GM10847 (cell line): Measurements from ENCODE around the gene HBS1L.

Experiments used
- POLR2A ChIP-seq: IDR thresholded peaks from 2 replicates; pipeline ENCODE4 v1.6.1; 2011; ENCODE audit not compliant: insufficient read length; ENCODE audit errors: extremely low read depth

HBS1L gene

DNA sequence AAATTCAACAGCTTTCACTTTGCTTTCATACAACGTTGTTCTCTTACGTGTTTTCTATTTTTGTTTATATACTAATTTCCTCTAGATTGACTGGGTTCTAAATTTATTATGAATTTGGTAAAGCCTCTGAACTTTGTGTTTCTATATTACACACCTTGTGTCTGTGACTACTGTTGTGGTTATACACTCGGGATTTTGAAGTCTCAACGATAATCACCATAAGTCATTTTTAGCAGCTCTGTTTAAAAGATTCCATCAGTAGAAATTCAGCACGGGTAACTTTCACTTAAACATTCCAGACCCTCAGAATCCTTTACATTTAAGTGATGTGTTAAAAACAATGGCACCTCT is 31.8 kb upstream of the HBS1L start:
- TF ChIP-seq POLR2A, result no peak

DNA sequence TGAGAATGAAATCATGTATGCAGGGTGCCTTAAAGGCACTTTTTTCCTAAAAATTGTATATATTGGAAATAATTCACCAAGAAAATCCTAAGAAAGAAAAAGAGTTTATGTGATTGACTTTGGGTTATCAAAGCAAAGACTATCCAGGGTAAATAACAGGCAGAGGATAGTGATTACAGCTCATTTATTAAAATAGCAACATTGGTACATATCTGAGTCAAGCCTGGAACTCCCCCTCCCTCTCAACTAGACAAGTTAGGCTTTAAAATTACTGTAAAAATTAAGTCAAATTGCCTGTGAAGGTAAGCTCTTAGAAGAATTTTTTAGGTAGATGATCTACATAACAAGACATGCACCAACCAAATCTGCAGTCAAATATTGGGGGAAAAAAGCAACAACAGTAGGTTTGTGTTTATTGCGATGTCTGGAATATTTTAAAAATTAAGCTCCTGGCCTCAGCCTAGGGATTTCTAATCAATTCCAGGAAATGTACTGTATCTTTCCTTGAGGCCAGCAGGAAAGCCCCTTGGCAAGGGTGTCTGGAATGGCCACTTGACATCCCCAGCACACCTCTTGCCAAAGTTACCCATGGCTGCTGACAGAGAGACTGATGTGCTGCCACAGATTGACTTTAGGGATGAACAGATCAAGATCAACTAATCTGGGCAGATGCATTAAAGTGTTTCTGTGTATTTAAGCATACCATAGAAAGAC is 31.2 kb upstream of the HBS1L start:
- no peak for TF ChIP-seq POLR2A

DNA sequence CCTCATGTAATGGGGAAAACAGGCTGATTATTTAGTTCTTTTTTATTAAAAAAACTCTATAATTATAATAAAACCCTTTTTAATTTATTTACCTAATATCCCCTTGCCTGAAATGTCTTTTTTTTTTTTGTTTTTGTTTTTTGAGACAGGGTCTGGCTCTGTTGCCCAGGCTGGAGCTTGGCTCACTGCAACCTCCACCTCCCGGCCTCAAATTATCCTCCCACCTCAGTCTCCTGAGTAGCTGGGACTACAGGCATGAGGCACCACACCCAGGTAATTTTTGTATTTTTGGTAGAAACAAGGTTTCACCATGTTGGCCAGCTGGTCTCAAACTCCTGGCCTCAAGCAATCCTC is 30.3 kb upstream of the HBS1L start:
- TF ChIP-seq POLR2A, result no peak

DNA sequence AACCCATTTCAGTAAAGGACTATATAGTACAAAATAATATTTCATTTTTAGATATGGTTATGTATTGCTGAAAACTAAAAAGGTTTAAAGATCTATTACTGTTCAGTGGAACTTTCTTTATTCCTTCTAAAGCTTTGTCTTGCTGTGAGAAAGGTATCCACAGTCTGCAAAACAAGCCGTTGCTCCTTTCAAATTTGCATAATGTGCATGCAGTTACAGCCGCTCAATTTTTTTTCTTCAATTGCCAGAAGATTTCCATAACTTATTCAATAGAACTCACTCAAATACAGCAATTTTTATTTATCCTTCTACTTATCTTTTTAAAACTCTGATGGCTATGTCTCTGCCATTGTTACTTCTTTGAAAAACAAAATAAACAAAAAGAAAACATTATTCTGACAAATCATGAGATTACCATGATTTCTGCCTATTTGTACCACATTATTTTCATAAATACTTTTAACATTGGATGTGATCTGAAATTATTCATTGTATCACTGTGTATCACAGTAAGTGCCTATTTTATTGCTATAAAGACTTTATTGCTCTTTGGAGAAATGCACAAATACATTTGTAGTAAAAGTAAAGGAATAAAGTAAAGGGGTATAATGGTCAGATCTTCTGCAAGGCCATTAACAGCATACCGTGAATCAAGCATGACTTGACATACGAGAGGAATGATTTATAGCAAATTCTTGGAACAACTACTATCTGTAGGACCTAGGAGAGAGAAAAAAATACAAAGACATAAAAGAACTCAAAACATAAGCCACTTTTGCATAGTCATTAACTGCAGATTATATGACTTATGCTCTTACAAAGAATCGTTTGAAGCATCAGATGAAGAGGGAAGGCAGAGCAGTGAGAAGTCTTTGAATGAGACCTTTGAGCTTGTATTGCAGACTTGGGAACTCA is 29.6 kb upstream of the HBS1L start:
- TF ChIP-seq POLR2A, result no peak

DNA sequence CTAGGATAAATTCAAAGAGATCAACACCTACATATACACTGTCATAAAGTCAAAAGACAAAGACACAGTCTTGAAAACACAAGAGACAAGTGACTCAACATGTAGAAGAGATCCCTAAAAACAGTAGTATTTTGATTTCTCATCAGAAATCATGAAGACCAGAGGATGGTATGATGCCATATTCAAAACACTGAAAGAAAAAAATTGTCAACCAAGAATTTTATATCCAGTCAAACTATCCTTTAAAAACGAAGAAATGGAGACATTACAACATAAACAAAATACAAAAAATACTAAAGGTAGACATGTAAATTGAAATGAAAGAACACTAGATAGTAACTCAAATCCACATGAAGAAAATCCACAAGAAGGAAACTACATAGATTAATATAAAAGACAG is 27.3 kb upstream of the HBS1L start:
- TF ChIP-seq POLR2A, result no peak

DNA sequence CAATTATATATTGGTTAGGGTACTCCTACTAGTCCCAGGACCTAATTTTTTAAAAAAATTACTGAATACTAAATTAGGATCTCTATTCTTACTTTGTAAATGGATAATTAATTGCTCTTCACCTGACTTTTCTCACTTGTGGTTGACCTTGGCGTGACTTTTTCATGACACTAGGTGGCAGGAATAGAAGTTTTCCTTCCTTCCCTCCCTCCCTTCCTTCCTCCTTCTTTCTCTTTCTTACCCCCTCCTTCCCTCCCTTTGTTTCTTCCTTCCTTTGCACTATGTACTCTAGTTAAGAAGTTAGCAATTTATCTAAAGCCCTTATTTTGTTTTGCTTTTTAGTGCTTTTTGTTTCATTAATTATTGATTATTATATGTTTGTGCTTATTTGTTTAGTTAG is 20.4 kb upstream of the HBS1L start:
- TF ChIP-seq POLR2A, result no peak

DNA sequence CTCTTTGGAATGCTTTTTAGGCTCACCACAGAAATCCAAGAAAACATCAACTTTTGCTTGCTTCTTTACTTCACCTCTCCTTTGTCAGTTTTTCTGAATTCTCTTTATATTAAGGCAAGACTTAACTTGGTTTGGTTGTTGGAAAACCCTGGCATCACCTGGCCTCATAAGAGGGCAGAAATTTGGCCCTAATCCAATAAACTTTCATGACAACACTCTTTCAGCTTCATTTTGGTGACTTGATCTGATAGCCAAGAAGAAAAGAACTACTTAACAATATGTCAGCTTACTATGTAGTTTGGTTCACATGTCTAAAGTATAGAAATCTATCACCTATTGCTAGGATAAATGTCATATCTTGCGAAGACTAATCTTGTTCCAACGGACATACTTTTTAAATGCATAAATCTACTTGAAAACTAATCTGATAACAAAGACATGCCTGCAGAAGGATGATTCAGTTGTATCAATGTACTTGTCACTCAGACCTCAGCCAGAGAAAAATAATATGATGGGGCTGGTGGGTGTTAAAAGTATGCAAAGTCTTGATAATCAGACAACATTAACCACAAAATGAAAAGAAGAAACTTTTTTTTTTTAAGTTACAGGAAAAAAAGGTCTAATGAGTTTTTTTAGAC is 19.3 kb upstream of the HBS1L start:
- TF ChIP-seq POLR2A, result no peak

DNA sequence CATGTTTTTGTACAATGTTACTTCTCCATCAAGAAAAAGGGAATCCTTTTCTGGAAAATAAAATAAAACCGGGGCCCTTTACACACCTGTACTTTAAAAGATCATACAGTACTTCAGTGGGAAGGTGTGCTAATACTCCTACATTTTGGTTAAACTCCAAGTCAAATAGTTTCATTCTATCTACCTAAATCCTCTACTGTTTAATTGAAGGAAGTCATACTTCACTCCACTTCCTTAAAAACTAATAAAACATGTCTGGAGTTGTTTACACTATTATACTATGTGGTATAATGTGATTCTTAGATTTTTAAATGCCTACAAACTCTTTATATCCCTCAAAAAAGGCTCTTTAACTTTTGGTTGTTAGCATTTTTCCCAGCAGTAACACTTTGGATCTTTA is 18.6 kb upstream of the HBS1L start:
- no peak for TF ChIP-seq POLR2A

DNA sequence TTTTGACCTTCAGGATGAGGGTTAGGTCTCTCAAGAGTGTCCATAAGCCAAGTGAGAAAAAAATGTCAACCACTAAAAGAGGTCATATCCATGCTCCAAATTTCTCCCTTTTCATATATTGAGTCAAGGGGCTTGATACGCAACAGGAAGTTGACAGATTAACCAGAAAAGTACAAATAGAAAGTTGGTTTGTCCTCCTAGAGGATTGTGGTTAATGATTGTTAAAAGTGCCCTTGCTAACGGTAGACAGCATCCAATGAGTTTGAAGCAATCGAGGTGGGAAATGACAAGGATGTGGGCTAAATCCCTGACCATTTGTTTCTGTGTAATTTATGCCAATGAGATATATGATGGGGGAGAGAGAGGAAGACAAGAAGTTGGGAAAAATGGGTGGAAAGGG is 18.1 kb upstream of the HBS1L start:
- TF ChIP-seq POLR2A, result no peak

DNA sequence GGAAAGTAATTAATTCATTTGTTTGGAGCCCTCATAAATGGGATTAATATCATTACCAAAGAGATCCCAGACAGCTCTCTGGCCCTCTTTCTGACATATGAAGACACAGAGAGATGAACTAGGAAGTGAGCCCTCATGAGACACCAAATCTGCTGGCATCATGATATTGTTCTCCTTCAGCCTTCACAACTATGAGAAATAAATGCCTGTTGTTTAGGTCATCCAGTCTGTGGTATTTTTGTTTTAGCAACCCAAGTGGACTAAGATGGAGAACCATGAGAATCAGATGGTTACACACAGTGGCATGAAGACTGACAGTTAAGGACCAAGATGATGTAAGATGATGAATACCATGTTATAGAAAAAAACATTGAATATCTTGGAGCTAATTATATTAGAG is 16.9 kb upstream of the HBS1L start:
- TF ChIP-seq POLR2A, result no peak

DNA sequence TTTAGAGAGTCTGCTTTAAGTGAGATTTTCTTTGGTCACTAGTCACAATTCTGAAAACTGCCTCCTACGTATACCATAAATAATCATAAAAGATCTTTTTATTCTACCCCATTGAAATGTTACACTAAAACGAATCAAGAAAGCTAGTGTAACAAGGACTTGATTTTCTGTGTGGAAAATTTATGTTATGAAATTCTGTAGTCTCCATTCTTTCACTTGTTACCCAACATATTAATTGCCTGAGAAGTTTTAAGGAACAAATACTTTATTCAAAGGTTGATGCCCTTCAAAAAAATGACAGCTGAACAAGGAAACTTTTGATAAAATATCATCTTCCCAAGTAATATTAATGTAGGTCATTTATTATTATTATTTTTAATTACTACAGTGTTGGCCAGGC is 13.3 kb upstream of the HBS1L start:
- no peak for TF ChIP-seq POLR2A

DNA sequence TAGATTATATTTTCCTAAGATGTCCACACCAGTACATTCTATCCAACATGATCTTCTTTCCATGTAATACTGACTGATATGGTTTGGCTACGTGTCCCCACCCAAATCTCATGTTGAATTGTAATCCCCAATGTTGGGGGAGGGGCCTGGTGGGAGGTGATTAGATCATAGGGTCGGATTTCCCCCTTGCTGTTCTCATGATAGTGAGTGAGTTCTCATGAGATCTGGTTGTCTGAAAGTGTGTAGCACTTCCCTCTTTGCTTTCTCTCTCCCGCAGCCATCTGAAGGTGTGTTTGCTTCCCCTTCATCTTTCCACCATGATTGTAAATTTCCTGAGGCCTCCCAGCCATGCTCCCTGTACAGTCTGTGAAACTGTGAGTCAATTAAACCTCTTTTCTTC is 12.2 kb upstream of the HBS1L start:
- TF ChIP-seq POLR2A, result no peak

DNA sequence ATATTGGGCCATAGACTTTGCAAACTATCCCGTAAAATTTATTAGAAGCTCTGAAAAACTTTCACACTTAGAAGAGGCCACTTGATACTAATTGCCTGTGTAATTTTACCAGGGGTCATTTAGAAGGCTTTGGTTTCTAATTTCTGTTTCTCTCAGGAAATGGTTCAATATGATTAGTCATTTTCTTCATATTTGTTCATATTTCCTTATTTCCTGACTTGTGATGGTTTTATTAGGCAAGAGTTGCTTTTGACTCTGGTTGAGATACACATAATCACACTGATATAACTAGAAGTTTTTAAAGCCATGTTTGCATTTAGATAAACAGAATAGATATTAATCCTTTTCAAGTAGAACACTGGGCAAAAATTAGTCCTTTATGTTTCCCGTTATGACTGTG is 11.8 kb upstream of the HBS1L start:
- no peak for TF ChIP-seq POLR2A

DNA sequence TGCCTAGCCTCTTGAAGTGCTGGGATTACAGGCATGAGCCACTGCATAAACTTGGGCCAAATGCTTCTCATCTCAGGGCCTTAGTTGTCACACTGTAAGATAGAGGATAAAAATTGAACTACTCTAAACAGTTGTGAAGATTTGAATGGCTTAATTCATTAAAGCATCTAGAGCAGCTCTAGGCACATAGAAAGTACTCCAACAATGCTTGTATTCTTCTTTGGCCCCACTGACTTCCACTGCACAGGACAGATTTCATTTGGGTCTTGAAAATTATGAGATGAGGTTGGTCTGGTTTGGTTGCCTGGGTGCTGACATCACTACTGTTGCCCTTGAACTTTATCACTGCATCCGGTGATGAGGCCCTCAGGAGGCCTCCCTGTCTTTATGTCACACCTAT is 10.0 kb upstream of the HBS1L start:
- TF ChIP-seq POLR2A, result no peak

DNA sequence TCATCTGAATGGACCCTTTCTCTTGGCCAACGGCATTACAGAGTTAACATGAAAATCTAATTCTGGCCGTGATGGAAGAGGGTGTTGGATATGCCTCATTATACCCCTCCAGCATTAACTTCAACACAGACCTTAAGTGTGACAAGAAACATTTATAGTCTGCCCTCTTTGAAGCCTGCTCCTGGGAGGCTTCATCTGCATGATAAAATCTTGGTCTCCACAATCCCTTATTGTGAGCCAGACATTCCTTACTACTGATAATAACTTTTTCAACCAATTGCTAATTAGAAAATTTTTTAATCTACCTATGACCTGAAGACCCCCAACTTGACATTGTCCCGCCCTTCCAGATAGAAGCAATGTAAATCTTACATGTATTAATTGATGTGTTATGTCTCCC is 9.3 kb upstream of the HBS1L start:
- TF ChIP-seq POLR2A, result no peak

DNA sequence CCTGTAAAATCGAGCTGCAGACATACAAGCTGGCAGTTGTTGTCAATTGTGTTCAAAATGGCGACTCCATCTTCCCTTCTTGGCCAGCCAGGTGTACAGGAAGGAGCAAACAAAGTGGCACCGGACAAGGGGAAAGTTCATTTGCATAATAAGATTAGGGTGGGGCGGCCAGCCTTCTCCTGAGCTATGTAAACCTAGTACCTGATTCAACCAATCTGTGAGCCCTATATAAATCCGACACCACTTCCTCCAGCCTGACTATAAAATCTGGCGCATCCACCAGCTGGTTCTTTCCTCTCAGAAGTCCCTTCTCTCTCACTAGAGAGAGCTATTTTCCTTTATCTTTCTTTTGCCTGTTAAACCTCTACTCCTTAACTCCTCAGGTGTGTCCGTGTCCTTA is 8.1 kb upstream of the HBS1L start:
- no peak for TF ChIP-seq POLR2A
